ENCODE results near the gene DNAAF1.

DNA sequence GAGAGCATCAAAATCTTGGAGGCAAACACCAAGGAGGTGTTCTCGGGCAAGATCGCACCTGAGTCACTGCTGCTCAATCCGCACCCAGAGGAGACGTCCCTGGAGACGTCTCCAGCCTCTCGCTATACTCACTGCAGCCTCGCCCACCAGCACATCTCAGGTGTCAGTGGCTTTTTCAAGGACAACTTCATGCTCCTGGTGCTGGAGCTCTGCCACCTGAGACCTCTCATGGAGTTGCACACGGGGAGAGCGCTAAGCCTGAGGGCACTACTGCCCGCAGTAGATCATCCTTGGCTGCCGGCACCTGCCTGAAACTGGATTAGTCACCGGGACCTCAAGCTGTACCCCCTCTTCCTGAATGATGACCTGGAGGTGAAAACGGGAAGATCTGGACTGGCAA, 25.7 kb upstream of the DNAAF1 start:
- TF ChIP-seq, protein P1, sequence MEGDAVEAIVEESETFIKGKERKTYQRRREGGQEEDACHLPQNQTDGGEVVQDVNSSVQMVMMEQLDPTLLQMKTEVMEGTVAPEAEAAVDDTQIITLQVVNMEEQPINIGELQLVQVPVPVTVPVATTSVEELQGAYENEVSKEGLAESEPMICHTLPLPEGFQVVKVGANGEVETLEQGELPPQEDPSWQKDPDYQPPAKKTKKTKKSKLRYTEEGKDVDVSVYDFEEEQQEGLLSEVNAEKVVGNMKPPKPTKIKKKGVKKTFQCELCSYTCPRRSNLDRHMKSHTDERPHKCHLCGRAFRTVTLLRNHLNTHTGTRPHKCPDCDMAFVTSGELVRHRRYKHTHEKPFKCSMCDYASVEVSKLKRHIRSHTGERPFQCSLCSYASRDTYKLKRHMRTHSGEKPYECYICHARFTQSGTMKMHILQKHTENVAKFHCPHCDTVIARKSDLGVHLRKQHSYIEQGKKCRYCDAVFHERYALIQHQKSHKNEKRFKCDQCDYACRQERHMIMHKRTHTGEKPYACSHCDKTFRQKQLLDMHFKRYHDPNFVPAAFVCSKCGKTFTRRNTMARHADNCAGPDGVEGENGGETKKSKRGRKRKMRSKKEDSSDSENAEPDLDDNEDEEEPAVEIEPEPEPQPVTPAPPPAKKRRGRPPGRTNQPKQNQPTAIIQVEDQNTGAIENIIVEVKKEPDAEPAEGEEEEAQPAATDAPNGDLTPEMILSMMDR (IDR thresholded peaks at IDR 0.05) = no peak
- TF ChIP-seq, protein P2, sequence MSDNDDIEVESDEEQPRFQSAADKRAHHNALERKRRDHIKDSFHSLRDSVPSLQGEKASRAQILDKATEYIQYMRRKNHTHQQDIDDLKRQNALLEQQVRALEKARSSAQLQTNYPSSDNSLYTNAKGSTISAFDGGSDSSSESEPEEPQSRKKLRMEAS (IDR thresholded peaks at IDR 0.05; ENCODE audit: low read depth) = no peak
- TF ChIP-seq EP300 (IDR thresholded peaks at IDR 0.05; ENCODE audit: borderline replicate concordance in 1 of 2, low read depth in 1 of 2, low read length in 1 of 2) = no peak
- TF ChIP-seq RCOR1 (IDR thresholded peaks at IDR 0.05; ENCODE audit: low read length) = no peak
- no peak for TF ChIP-seq GABPA (IDR thresholded peaks at IDR 0.05; ENCODE audit: low read depth)
- TF ChIP-seq SMC3 (IDR thresholded peaks at IDR 0.05; ENCODE audit: low read depth, low read length) = no peak
- no peak for TF ChIP-seq SIN3A (IDR thresholded peaks at IDR 0.05; ENCODE audit: borderline replicate concordance, low read depth, low read length)
- TF ChIP-seq, protein P3, sequence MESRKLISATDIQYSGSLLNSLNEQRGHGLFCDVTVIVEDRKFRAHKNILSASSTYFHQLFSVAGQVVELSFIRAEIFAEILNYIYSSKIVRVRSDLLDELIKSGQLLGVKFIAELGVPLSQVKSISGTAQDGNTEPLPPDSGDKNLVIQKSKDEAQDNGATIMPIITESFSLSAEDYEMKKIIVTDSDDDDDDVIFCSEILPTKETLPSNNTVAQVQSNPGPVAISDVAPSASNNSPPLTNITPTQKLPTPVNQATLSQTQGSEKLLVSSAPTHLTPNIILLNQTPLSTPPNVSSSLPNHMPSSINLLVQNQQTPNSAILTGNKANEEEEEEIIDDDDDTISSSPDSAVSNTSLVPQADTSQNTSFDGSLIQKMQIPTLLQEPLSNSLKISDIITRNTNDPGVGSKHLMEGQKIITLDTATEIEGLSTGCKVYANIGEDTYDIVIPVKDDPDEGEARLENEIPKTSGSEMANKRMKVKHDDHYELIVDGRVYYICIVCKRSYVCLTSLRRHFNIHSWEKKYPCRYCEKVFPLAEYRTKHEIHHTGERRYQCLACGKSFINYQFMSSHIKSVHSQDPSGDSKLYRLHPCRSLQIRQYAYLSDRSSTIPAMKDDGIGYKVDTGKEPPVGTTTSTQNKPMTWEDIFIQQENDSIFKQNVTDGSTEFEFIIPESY (IDR thresholded peaks at IDR 0.05; ENCODE audit: borderline replicate concordance, low read depth) = no peak
- TF ChIP-seq EZH2phosphoT487 (IDR thresholded peaks at IDR 0.05; ENCODE audit: borderline replicate concordance, low read depth) = no peak
- TF ChIP-seq RXRA (IDR thresholded peaks at IDR 0.05; ENCODE audit: borderline replicate concordance, low read depth) = no peak
